Stimulated activated effector memory CD8-positive, alpha-beta T cell treated with anti-CD3 and anti-CD28 coated beads, Interleukin-12 subunit alpha, Interleukin-12 subunit beta, amount 100 ng/mL, for 72 hours (primary cell): Measurements from ENCODE around the gene ATG101.

Experiments used
- ATAC-seq: fragments of 150-1000 bp; cut with Tn5 transposase; 2 replicates; pipeline ENCODE4 v1.10.0; 2021
- DNase-seq, 2 donors: peaks; one replicate each; pipeline ENCODE4 v3.0.0; 2021 to 2022; ENCODE audit warnings: low spot score in 2 of 2
- H3K27ac Mint-ChIP-seq: one replicate; pipeline ENCODE4 v1.8.0; 2022; ENCODE audit warnings: mild to moderate bottlenecking, mixed read lengths
- H3K36me3 Mint-ChIP-seq: one replicate; pipeline ENCODE4 v1.8.0; 2022; ENCODE audit warnings: mild to moderate bottlenecking, mixed read lengths
- H3K4me1 Mint-ChIP-seq: one replicate; pipeline ENCODE4 v1.8.0; 2022; ENCODE audit warnings: mixed read lengths
- H3K4me3 Mint-ChIP-seq: one replicate; pipeline ENCODE4 v1.8.0; 2022; ENCODE audit warnings: mild to moderate bottlenecking, mixed read lengths
- H3K9me3 Mint-ChIP-seq: one replicate; pipeline ENCODE4 v1.8.0; 2022; ENCODE audit warnings: mixed read lengths

ATG101 gene

GRCh38 chr12:52079576-52080402 is 10.0 kb downstream of the ATG101 start, which contains the start of gene SMIM41:
SMIM41 (plus strand) TSS chr12:52079704; CDS start chr12:52079780, 76 bp downstream.
- peak within 1 kb of the TSS; percentile 32 for H3K27ac Mint-ChIP-seq
- H3K9me3 Mint-ChIP-seq: no peaks in the 10 kb centered on the region
- H3K4me3 Mint-ChIP-seq: no peak within 1 kb of the TSS
- ATAC-seq (no peak), DNase-seq (no peak)
- H3K4me1 Mint-ChIP-seq: peaks cover 14% of the 10 kb centered on the region
- H3K36me3 Mint-ChIP-seq: peaks cover 32% of the 10 kb centered on the region

- H3K36me3 Mint-ChIP-seq: peaks cover 25% of the 10 kb centered on the region
- H3K9me3 Mint-ChIP-seq: no peaks in the 10 kb centered on the region
- ATAC-seq (no peak), DNase-seq (no peak)
- H3K4me1 Mint-ChIP-seq: peaks cover 14% of the 10 kb centered on the region
- no peak overlapping the region for H3K4me3 Mint-ChIP-seq
- no peak overlapping the region for H3K27ac Mint-ChIP-seq
Measured at GRCh38 chr12:52080403-52081251, 10.8 kb downstream of the ATG101 start.

GRCh38 chr12:52081263-52081733 is 11.5 kb downstream of the ATG101 start:
- H3K4me1 Mint-ChIP-seq: peaks cover 14% of the 10 kb centered on the region
- H3K9me3 Mint-ChIP-seq: no peaks in the 10 kb centered on the region
- DNase-seq (no peak), ATAC-seq (no peak)
- no peak overlapping the region for H3K27ac Mint-ChIP-seq
- H3K36me3 Mint-ChIP-seq: peaks cover 19% of the 10 kb centered on the region
- no peak overlapping the region for H3K4me3 Mint-ChIP-seq

GRCh38 chr12:52082026-52082668 is 12.4 kb downstream of the ATG101 start:
- Mint-ChIP-seq H3K4me1 (peaks cover 14% of the 10 kb centered on the region), H3K27ac (no peak overlapping the region), H3K4me3 (no peak overlapping the region), H3K36me3 (peaks cover 10% of the 10 kb centered on the region), H3K9me3 (no peaks in the 10 kb centered on the region)
- no peak for ATAC-seq
- no peak for DNase-seq

GRCh38 chr12:52082669-52082987 is 12.8 kb downstream of the ATG101 start:
- DNase-seq (no peak), ATAC-seq (no peak)
- H3K27ac Mint-ChIP-seq: no peak overlapping the region
- H3K36me3 Mint-ChIP-seq: peaks cover 5% of the 10 kb centered on the region
- H3K9me3 Mint-ChIP-seq: no peaks in the 10 kb centered on the region
- H3K4me3 Mint-ChIP-seq: no peak overlapping the region
- H3K4me1 Mint-ChIP-seq: peaks cover 14% of the 10 kb centered on the region

- Mint-ChIP-seq H3K4me1 (peaks cover 14% of the 10 kb centered on the region), H3K4me3 (no peak overlapping the region), H3K9me3 (no peaks in the 10 kb centered on the region), H3K36me3 (peaks cover under 1% of the 10 kb centered on the region), H3K27ac (no peak overlapping the region)
- DNase-seq (peak; percentile 67 to 82), ATAC-seq (peak; percentile 73)
Measured at GRCh38 chr12:52082988-52083637, 13.3 kb downstream of the ATG101 start.

- H3K36me3 Mint-ChIP-seq: no peaks in the 10 kb centered on the region
- H3K27ac Mint-ChIP-seq: no peak overlapping the region
- H3K4me1 Mint-ChIP-seq: peaks cover 14% of the 10 kb centered on the region
- H3K9me3 Mint-ChIP-seq: no peaks in the 10 kb centered on the region
- ATAC-seq (no peak), DNase-seq (no peak)
- H3K4me3 Mint-ChIP-seq: no peak overlapping the region
Measured at GRCh38 chr12:52083638-52083996, 13.8 kb downstream of the ATG101 start.

GRCh38 chr12:52084491-52085231 is 14.9 kb downstream of the ATG101 start:
- ATAC-seq (no peak), DNase-seq (no peak)
- no peak overlapping the region for H3K27ac Mint-ChIP-seq
- H3K4me1 Mint-ChIP-seq: peaks cover 14% of the 10 kb centered on the region
- H3K36me3 Mint-ChIP-seq: no peaks in the 10 kb centered on the region
- H3K4me3 Mint-ChIP-seq: no peak overlapping the region
- H3K9me3 Mint-ChIP-seq: no peaks in the 10 kb centered on the region

GRCh38 chr12:52085682-52086180 is 16.0 kb downstream of the ATG101 start:
- no peak overlapping the region for H3K27ac Mint-ChIP-seq
- peaks cover 14% of the 10 kb centered on the region for H3K4me1 Mint-ChIP-seq
- H3K4me3 Mint-ChIP-seq: no peak overlapping the region
- no peaks in the 10 kb centered on the region for H3K36me3 Mint-ChIP-seq
- ATAC-seq (no peak), DNase-seq (no peak)
- H3K9me3 Mint-ChIP-seq: no peaks in the 10 kb centered on the region

GRCh38 chr12:52086366-52086765 is 16.6 kb downstream of the ATG101 start:
- Mint-ChIP-seq H3K36me3 (no peaks in the 10 kb centered on the region), H3K4me3 (no peak overlapping the region), H3K27ac (peak overlapping the region; percentile 7), H3K9me3 (no peaks in the 10 kb centered on the region), H3K4me1 (peaks cover 14% of the 10 kb centered on the region)
- DNase-seq (no peak), ATAC-seq (no peak)

GRCh38 chr12:52086944-52087835 is 17.4 kb downstream of the ATG101 start:
- H3K36me3 Mint-ChIP-seq: no peaks in the 10 kb centered on the region
- peak overlapping the region; percentile 7 for H3K27ac Mint-ChIP-seq
- DNase-seq (no peak), ATAC-seq (no peak)
- no peak overlapping the region for H3K4me3 Mint-ChIP-seq
- H3K4me1 Mint-ChIP-seq: peaks cover 7% of the 10 kb centered on the region
- no peaks in the 10 kb centered on the region for H3K9me3 Mint-ChIP-seq

- Mint-ChIP-seq H3K4me3 (no peak overlapping the region), H3K36me3 (no peaks in the 10 kb centered on the region), H3K9me3 (no peaks in the 10 kb centered on the region), H3K27ac (peak overlapping the region; percentile 62), H3K4me1 (peaks cover 5% of the 10 kb centered on the region)
- DNase-seq (no peak), ATAC-seq (peak; percentile 15)
Measured at GRCh38 chr12:52087961-52088820, 18.4 kb downstream of the ATG101 start.

- H3K36me3 Mint-ChIP-seq: no peaks in the 10 kb centered on the region
- no peak overlapping the region for H3K27ac Mint-ChIP-seq
Measured at GRCh38 chr12:52089491-52089890, 19.7 kb downstream of the ATG101 start.

More at GRCh38 chr12:52089491-52089890, 19.7 kb downstream of the ATG101 start:
- ATAC-seq (no peak), DNase-seq (no peak)
- Mint-ChIP-seq H3K9me3 (no peaks in the 10 kb centered on the region), H3K4me3 (no peak overlapping the region), H3K4me1 (no peaks in the 10 kb centered on the region)
